ENCODE data around the gene PGRMC2.
"Not testable (repeated sequence)": the region's sequence is repeated elsewhere in the genome, so short reads cannot be mapped to it uniquely, and the experiment has no call there.

PGRMC2 gene

GRCh38 chr4:128298146-128298758, 10.6 kb upstream of the PGRMC2 start:
- no peak for DNase-seq

- no peak for DNase-seq
Measured at GRCh38 chr4:128295255-128295654, 7.6 kb upstream of the PGRMC2 start.

GRCh38 chr4:128294464-128294863, 6.9 kb upstream of the PGRMC2 start:
- no peak for DNase-seq

GRCh38 chr4:128292349-128292748, 4.7 kb upstream of the PGRMC2 start:
- no peak for DNase-seq

DNA sequence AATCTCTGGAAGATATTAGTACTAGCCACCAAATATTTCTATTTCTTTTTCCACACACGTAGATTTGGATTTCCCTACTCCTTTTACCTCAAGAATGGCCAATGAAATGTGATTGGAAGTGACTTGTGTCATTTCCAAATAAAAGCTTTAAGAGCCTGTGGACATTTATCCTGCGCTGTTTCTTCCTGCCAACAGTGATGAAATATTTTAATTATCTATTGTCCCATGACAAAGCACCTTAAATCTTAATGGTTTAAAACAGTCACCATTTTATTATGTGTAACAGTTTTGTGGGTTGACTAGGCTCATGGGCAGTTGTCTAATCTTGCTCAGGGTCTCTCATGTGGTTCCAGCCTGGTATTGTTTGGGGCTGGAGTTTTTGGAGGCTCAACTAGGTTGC, 3.5 kb upstream of the PGRMC2 start:
- no peak for DNase-seq

DNA sequence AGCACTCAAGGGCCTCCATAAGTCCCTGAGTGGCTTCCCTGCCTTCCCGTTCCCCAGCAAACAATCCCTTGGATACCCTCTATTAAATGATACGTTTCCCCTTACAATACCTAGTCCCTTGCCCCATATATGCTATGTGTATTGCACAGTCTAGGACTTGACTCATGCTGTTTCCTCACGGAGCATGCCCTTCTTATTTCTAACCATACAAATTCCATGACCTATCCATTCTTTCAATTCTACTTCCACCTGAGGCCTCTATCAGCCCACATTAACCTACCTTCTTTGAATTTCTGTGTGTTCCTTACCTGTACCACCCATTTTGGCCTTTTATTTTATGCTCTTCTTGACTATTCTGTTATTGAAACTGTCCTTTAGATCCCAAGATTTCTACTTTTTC, 2.9 kb upstream of the PGRMC2 start:
- no peak for DNase-seq

- no peak for DNase-seq
Measured at GRCh38 chr4:128289523-128290158, 2.0 kb upstream of the PGRMC2 start.

- DNase-seq, result peak in 1 of 2 experiments; percentile 52
Measured at GRCh38 chr4:128288689-128289106, 1.1 kb upstream of the PGRMC2 start.

DNA sequence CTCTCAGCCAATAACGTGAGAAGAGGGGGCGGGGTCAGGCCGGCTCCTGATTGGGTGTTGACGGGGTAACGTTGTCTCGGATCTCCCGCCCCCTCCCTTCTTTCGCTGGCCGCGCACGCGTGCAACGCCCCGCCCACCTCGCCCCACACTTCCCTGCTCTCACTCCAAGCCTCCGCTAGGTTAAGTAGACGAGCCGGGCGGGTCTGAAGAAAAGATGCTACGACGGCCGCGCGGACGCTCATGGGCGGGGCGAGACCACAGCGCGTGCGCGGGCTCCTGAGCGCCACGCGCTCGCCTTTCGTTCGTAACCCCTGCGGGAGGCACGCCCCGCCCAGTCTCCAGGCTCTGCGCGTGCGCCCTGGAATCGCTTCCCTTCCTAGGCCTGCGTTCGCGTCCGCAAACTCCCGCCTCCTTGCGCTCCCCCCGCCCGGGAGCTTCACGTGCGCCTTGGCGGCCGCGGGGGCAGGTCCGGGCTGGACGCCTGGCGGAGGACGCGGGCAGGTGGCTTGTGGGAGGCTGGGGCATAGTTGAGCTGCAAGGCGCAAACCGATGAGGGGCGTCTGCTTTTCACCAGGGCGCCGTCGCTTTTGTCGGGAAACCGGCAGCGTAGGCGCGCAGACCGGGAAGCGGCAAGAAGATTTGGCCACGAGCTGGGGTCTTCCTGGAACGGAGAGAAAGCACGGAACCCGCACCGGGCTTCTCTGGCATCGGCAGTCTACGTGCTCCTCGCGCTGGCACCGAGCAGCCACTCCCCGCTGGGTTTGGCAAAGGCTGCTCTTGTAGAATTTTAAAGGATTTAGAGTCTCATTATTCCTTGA, 467 bp upstream of the PGRMC2 start:
- DNase-seq, result peak; percentile 98 to 99

- peak in 1 of 2 experiments; percentile 28 for DNase-seq
Measured at GRCh38 chr4:128286474-128287058, 1.0 kb downstream of the PGRMC2 start.

DNA sequence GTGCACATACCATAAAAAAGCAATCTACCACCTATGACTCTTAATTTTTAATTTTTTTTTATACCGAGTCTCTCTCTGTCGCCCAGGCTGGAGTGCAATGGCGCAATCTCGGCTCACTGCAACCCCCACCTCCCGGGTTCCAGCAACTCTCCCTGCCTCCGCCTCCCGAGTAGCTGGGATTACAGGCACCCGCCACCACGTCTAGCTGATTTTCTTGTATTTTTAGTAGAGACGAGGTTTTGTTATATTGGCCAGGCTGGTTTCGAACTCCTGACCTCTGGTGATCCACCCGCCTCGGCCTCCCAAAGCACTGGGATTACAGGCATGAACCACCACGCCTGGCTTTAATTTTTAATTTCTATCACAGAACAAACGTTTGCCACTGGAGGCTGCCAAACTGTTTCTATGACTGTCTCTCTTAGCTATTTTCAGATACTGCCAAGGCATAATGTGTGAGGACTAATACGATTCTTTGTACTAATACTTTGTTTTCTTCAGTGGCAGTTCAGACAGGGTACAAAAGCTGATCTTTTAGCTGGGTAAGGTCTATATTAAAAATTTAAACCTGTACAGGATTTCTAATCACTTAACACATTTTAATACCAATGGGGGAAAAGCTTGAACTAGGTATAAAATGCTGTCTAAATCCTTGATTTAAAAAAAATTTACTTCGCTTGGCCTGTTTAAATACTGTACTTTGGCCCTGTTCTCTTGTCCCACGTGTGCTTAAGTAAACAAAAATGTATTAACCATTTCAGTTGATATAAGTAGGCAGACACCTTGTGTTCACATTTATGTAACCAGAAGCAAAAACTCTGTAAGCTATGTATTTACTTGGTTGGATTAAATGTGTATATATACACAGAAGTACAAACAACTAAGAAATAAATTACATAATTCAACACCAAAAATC, 2.3 kb downstream of the PGRMC2 start:
- DNase-seq, result peak in 1 of 2 experiments; percentile 16

DNA sequence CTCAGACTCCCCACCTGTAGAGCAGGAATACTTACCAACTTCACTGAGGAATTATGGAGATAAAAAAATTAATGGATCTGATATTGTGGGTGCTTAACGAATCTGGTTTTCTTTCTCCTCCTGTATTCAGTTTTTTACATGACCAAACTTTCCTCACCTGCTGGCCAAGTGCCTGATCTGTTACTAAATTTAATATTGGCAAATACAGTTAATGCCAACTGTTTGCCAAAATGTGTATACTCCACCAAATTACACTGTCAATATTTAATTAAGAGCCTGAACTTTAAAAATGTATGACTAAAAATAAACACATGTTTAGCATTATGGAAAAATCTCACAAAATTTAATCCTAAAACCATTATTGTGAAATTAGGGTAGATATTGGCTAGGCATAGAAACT, 3.3 kb downstream of the PGRMC2 start:
- peak in 1 of 2 experiments; percentile 10 for DNase-seq

DNA sequence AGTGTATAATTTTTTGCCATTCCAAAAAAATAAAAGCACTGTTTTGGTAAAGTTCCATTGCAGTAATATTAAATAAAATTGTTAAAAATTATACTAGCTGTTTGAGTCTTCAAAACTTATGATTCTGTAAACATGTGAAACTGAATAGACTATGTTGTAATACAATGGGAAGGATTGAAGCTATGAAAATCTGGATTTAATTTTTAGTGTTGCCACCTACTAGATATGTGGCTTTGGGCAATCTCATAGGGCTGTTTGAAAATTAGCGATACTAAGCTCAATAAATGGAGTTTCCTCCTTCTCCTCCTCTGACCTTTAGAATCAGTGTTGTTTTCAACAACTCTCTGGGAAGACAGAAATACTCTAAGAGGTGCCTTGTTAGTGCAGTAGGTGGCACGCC, 4.5 kb downstream of the PGRMC2 start:
- no peak for DNase-seq

DNA sequence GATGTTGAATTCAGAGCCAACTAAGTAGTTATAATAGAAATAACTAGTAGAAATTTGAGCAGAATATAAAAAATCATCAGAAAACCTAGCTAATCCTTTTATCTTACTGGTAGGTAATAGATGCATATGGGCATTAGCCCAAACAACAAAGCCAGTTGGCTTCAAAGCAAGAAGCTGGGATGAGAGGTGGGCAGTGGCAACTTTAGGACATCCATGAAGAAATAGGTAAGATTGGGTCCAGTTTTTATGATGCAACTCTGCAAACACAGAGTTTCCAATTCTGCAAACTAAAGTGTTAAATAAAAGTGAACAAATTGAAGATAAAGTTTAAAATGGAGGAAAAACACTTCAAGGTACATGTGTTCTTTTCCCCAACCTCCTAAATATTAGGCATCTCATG, 5.1 kb downstream of the PGRMC2 start:
- DNase-seq, result no peak

DNA sequence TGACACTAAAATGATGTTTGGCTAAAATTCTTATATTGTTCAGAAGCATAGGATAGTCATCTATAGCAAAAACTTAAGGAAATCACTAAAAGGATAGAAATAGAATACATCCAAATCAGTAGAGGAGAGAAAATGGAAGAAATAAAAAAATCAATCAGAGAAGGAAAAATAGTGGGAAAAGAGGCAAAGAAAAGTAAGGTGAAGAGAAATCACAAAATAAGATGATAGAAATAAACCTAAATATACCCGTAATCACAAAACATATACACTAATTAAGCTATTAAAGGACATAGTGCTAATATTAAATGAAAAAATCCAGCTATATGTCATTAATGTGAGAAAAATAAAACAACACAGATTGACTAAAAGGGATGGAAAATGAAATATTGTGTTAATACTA, 6.3 kb downstream of the PGRMC2 start:
- DNase-seq, result no peak

GRCh38 chr4:128279624-128280225, 7.9 kb downstream of the PGRMC2 start:
- no peak for DNase-seq

DNA sequence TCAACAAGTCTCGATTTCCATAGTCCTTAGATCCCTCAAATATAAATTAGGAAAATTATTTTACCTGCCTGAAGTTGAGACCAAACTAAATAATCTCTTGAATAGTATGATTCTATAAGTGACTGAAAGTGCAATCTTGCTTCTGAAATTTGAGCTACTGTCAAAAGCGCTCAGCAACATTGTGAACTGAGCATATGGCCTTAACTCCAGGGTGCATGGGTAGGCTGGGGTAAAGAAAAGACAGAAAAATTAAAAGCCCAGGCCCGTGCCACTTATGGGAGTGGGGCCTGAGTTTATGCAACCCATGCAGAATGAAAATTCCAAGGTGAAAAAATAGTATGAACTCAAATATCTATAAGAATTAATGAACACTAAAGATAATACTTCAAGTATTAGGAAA, 9.8 kb downstream of the PGRMC2 start:
- DNase-seq, result no peak

DNA sequence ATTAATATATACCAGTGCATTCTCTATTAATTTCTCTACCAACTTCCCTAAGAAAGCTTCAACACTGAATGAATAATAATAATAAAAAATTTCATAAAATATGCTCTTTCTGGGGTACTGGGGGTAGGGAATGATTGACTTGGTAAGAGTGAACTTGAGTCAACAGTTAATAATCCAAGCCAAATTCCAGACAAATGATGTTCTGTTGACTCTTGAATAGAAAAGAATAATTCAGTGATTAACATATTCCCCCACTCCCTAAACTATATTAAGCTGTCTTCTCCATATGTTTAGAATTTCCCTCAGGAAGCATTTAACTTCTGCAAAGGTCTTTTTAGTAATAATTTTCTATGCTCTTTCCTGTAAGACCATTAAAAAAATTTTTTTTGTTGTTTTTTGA, 12.3 kb downstream of the PGRMC2 start:
- no peak for DNase-seq

- no peak for DNase-seq
Measured at GRCh38 chr4:128271551-128271950, 16.1 kb downstream of the PGRMC2 start.

- DNase-seq, result no peak
Measured at GRCh38 chr4:128268970-128269369, 18.6 kb downstream of the PGRMC2 start.

GRCh38 chr4:128267745-128268144, 19.9 kb downstream of the PGRMC2 start:
- DNase-seq, result no peak

DNA sequence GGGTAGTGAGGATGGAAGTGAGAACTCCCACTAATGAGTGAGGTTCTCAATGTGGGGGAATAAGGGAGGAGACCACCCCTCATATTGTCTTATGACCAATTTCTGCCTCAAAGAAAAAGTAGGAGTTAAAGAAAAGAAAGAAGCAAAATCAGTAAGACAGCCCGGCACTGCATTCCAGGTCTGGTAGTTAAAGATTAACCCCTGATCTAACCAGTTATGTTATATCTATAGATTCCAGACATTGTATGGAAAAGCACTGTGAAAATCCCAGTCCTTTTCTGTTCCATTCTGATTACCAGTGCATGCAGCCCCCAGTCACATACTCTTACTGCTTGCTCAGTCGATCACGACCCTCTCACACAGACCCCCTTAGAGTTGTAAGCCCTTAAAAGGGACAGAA, 20.4 kb downstream of the PGRMC2 start:
- not testable (repeated sequence) for DNase-seq

Measured in NCI-H2081 (cell line).